ENCODE data around the gene WDR4. TPM values are rescaled to one million over a fixed set of nuclear protein-coding genes. Genes with fewer than 3 reads are reported as not detected.

WDR4 gene
- total RNA-seq, 1 donor from 2014 or later, result 15.7 TPM

- Mint-ChIP-seq H3K9me3 (ENCODE audit: unreplicated experiment) (peaks cover 4% of the 10 kb centered on the region), H3K4me1 (ENCODE audit: low read depth, unreplicated experiment) (peaks cover 2% of the 10 kb centered on the region), H3K36me3 (ENCODE audit: unreplicated experiment) (no peaks in the 10 kb centered on the region), H3K4me3 (ENCODE audit: unreplicated experiment) (no peak overlapping the region), H3K27ac (ENCODE audit: unreplicated experiment) (no peak overlapping the region), H3K27me3 (ENCODE audit: unreplicated experiment) (peaks cover 3% of the 10 kb centered on the region)
- no peak for DNase-seq
- TF ChIP-seq, protein P1, sequence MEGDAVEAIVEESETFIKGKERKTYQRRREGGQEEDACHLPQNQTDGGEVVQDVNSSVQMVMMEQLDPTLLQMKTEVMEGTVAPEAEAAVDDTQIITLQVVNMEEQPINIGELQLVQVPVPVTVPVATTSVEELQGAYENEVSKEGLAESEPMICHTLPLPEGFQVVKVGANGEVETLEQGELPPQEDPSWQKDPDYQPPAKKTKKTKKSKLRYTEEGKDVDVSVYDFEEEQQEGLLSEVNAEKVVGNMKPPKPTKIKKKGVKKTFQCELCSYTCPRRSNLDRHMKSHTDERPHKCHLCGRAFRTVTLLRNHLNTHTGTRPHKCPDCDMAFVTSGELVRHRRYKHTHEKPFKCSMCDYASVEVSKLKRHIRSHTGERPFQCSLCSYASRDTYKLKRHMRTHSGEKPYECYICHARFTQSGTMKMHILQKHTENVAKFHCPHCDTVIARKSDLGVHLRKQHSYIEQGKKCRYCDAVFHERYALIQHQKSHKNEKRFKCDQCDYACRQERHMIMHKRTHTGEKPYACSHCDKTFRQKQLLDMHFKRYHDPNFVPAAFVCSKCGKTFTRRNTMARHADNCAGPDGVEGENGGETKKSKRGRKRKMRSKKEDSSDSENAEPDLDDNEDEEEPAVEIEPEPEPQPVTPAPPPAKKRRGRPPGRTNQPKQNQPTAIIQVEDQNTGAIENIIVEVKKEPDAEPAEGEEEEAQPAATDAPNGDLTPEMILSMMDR (IDR thresholded peaks at IDR 0.05; ENCODE audit: partially characterized antibody, unreplicated experiment), result no peak
Observed at GRCh38 chr21:42873096-42873495, 6.2 kb downstream of the WDR4 start.

- DNase-seq, result no peak
- Mint-ChIP-seq H3K27me3 (ENCODE audit: unreplicated experiment) (peaks cover 5% of the 10 kb centered on the region), H3K9me3 (ENCODE audit: unreplicated experiment) (peaks cover 14% of the 10 kb centered on the region), H3K4me3 (ENCODE audit: unreplicated experiment) (no peak overlapping the region), H3K36me3 (ENCODE audit: unreplicated experiment) (peaks cover under 1% of the 10 kb centered on the region), H3K4me1 (ENCODE audit: low read depth, unreplicated experiment) (peaks cover 20% of the 10 kb centered on the region), H3K27ac (ENCODE audit: unreplicated experiment) (no peak overlapping the region)
- TF ChIP-seq, protein P1 (IDR thresholded peaks at IDR 0.05; ENCODE audit: partially characterized antibody, unreplicated experiment), result no peak
Observed at GRCh38 chr21:42868196-42868595, 11.1 kb downstream of the WDR4 start.

GRCh38 chr21:42865776-42866160 lies 13.6 kb downstream of the WDR4 start:
- Mint-ChIP-seq H3K27ac (ENCODE audit: unreplicated experiment) (peak overlapping the region; percentile 97), H3K36me3 (ENCODE audit: unreplicated experiment) (peaks cover 4% of the 10 kb centered on the region), H3K4me1 (ENCODE audit: low read depth, unreplicated experiment) (peaks cover 20% of the 10 kb centered on the region), H3K4me3 (ENCODE audit: unreplicated experiment) (peak overlapping the region; percentile 26), H3K9me3 (ENCODE audit: unreplicated experiment) (peaks cover 13% of the 10 kb centered on the region), H3K27me3 (ENCODE audit: unreplicated experiment) (peaks cover 7% of the 10 kb centered on the region)
- TF ChIP-seq, protein P1 (IDR thresholded peaks at IDR 0.05; ENCODE audit: partially characterized antibody, unreplicated experiment), result no peak
- no peak for DNase-seq

GRCh38 chr21:42864815-42865775 lies 14.2 kb downstream of the WDR4 start:
- no peak for DNase-seq
- peaks cover 4% of the 10 kb centered on the region for H3K36me3 Mint-ChIP-seq (ENCODE audit: unreplicated experiment)
- peaks cover 20% of the 10 kb centered on the region for H3K4me1 Mint-ChIP-seq (ENCODE audit: low read depth, unreplicated experiment)
- peak overlapping the region; percentile 97 for H3K27ac Mint-ChIP-seq (ENCODE audit: unreplicated experiment)
- peaks cover 6% of the 10 kb centered on the region for H3K27me3 Mint-ChIP-seq (ENCODE audit: unreplicated experiment)
- H3K9me3 Mint-ChIP-seq (ENCODE audit: unreplicated experiment), result peaks cover 14% of the 10 kb centered on the region
- H3K4me3 Mint-ChIP-seq (ENCODE audit: unreplicated experiment), result peak overlapping the region; percentile 46
- TF ChIP-seq, protein P1 (IDR thresholded peaks at IDR 0.05; ENCODE audit: partially characterized antibody, unreplicated experiment), result no peak

DNA sequence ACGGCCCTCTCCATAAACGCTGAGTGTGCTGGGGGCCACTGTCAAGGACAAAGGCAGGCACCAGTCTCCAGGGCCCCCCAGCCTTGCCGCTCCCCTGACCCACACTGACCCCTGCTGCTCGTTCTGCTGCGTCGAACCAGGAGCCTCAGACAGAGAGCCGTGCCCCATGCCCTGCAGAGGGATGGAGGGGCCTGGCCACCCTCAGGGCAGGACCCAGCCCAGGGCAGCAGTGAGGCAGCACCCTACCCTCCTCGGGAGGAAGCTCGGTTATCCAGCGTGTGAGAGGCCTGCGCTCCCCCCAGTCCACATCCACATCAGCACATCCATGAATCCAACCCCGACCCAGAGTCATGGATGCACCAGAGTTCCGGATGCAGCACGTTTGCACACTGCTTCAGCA lies 15.1 kb downstream of the WDR4 start:
- peaks cover 12% of the 10 kb centered on the region for H3K9me3 Mint-ChIP-seq (ENCODE audit: unreplicated experiment)
- DNase-seq, result peak; percentile 64
- peak overlapping the region; percentile 46 for H3K4me3 Mint-ChIP-seq (ENCODE audit: unreplicated experiment)
- H3K27me3 Mint-ChIP-seq (ENCODE audit: unreplicated experiment), result peaks cover 4% of the 10 kb centered on the region
- peaks cover 4% of the 10 kb centered on the region for H3K36me3 Mint-ChIP-seq (ENCODE audit: unreplicated experiment)
- H3K27ac Mint-ChIP-seq (ENCODE audit: unreplicated experiment), result peak overlapping the region; percentile 97
- TF ChIP-seq, protein P1 (IDR thresholded peaks at IDR 0.05; ENCODE audit: partially characterized antibody, unreplicated experiment), result no peak
- peaks cover 20% of the 10 kb centered on the region for H3K4me1 Mint-ChIP-seq (ENCODE audit: low read depth, unreplicated experiment)
